CMK (cell line): ENCODE measurements around the gene PRKCA.
"Not testable (repeated sequence)": the region's sequence is repeated elsewhere in the genome, so short reads cannot be mapped to it uniquely, and the experiment has no call there.

Experiments
- DNase-seq: peaks from one replicate; pipeline ENCODE4 v3.0.0-alpha.2; 2010; ENCODE audit warnings: low read depth

Gene PRKCA

DNA sequence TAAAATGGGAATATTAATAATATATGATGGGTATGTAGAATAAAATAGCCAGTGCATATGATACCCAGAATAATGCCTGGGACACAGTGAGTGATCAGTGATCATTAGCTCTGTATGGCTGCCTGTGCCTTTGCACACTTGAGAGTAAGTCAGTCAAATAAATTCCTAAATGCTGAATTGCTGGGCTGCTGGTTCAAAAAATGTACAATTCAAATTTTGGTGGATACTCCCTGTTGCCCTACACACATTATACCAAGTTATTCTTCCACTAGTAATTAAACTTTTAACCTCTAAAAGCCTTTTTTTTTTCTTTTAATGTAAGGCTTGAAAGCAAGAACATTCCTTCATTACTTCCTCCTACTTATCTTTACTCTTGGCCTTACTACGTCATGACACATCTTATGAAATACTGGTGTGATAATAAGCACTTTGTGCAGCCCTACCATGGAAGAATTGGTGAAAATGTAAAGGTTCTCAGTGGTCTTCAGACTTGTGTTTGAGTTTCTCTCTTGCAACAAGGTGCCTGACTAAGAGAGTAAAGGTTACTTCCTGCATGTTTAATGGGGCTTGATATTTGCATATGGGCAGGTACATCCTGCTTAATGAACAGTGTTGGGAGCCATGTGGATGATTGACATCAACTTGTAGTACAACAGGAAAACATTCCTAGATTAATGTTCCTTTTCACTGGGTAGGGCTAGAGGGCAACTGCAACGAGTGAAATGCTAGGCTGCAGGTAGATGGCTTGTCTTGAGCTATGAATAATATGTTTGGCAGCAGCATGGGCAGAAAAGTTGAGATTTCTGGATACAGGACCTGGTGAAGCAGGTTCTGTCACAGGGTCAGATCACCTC is 84.3 kb downstream of the PRKCA start:
- DNase-seq, result no peak

DNA sequence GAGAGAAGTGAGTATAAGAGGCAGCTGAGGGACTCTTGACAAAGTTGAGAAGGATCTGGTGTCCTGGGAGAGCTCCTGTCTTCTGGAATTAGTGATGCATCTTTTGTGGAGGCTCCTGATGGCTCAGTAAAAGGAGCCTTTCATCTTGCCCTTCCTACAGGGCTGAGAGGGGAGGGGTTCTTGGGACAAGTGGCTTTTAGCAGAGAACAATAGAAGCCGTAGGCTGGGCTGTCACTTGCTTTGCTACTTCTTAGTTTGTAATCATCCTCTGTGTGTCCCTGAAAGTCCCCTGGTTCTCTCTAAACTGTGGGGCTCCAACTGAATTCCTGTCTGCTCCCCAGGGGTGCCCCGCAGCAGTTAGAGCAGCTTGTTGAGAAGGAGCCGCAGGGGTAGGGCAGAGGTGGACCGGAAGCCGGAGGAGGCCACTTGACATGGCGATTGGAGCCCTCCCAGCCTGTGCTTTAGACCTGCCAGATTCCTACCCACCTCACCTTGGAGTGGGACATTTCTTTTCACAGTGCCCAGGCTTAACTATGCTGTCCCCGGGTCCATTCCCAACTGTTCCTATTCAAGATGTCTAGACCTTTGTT is 85.1 kb downstream of the PRKCA start:
- DNase-seq, result no peak

DNA sequence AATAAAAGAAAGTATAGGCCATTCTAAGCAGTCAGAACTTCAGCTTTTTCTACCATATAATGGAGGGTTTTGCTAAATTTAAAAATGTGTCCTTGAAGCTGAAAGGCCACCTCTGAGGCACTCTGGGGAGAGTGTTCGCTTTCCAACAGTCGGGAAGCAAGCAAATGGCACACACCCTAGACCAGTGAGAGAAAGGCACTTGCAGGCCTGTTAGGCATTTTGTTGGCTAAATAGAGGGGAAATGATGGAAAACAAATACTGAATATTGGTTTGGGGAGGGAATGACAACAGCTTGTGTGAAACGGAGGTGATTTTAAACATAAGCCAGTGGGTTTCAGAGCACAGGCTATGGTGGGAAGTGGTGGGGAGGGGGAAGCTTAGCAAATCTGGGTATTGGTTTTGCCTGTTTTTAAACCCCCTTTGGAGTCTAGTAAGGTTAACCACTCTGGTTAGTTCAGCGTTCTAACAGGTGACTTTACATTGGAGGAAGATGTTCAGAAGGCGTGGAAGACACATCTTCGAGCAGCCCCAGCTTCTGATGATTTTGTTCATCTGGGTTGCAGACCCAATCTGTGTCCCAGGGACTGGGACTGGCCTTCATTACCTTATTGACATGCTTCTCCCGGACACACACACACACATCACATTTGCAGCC is 90.5 kb downstream of the PRKCA start:
- no peak for DNase-seq

DNA sequence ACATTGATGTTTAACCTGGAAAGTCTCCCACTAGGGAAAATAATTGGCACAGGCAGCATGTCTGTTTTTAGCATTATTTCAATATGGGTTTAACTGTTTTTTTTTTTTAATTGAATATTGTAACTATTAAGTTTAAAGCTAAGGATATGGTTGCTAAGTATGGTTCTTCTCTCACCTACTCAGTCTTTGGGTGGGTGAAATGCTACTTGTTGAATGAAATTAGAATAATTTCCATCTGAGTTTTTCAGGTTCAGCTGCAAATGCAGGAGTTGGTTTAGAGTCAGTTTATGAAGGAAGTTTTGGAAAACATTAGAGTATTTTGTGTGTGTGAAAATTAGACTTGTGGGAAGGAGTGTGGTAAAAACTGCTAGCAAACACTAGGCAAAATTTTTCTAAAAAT is 93.5 kb downstream of the PRKCA start:
- no peak for DNase-seq

DNA sequence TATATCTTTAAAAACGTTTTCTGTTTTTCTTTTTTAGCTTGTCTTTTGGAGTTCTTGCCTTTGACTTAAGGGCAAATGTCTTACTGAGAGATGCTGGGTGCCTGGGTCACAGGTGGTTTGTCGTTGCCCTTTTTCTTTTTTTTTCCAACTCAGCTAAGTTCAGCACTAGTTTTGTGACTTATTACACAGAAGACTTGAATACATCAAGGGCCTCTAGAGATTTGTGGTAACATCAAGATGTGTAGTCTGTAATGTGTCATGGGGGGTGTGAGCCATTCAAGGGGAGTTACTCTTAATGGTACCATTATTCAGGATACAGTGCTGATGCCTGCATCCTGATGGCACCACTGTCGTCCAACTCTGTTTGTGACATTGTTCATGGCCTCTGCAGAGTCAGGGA is 95.1 kb downstream of the PRKCA start:
- DNase-seq, result no peak

DNA sequence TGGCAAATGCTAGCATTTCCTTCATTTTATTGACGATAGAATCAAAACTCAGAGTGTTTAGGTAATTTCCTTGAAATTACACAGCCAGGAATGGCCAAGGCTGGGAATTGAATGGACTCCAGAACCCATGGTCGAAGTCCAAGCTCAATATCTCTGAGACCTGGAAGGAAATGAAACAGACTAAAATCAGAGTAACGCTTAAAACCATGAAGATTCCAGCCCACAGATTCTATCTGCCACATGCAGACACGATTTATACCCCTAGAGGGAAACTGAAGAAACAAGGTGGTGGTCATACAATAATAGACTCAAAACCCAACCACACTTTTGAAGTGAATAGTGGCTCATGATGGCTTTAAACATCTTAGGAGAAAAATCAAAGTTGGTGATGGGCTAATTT is 95.6 kb downstream of the PRKCA start:
- no peak for DNase-seq

DNA sequence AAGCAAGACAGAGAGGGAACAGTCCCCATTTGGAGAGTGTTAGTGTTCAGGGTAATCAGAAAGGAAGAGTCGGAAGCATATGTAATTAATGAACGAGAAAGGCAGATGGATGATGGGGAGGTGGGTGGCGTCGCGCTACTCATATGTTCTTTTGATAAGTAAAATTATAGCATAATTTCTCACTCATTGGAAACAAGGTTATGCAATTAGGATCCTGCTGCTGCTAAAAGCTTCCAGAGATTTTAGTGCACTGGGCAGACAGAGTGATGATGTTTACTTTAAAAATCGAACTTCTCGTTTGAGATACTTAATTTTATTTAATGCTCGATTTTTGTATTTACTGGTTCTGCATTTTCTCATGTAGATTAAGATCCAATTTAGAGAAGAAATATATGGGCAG is 96.2 kb downstream of the PRKCA start:
- DNase-seq, result no peak

DNA sequence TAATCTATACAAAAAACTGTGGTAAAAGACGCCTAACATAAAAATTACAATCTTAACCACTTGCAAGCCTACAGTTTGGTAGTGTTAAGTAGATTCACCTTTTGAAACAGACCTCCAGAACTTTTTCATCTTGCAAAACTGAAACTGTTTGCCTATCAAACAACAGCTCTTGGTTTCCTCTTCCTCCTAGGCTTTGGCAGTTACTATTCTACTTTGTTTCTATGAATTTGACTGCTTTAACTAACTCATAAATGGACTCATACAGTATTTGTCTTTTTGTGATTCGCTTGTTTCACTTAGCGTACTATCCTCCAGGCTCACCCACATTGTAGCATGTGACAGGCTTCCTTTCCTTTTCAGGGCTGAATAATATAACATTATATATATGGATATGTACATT is 97.0 kb downstream of the PRKCA start:
- no peak for DNase-seq

DNA sequence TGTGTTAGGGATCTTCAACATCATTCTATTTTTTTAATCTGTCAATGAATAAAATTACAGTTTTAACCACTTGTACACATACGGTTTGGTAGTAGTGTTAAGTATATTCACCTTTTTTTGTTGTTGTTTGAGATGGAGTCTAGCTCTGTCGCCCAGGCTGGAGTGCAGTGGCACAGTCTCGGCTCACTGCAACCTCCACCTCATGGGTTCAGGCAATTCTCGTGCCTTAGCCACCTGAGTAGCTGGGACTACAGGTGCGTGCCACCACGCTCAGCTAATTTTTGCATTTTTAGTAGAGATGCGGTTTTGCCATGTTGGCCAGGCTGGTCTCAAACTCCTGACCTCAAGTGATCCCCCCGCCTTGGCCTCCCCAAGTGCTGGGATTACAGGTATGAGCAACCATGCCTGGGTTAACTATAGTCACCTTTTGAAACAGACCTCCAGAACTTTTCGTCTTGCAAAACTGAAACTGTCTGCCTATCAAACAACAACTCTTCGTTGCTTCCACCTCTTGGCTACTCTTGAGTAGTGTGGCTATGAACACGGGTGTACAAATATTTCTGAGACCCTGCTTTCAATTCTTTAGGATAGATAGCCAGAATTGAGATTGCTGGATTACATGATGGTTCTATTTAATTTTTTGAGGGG is 97.8 kb downstream of the PRKCA start:
- not testable (repeated sequence) for DNase-seq

DNA sequence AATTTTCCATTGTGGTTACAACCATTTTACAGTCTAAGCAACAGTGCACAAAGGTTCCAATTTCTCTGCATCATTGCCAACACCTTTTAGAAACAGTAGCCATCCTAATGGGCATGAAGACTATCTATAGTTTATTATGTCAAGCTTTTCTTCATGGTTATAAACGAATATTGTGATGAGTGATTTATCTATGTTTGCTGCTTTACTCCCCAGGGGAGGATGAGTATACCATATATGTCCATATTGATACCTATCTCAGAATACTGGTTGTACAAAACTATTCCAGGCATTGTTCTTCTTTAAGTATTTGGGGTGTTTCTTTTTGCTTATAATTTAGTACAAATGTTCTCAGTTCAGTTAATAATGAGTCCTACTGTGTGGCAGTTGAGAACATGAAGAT is 98.3 kb downstream of the PRKCA start:
- no peak for DNase-seq

DNA sequence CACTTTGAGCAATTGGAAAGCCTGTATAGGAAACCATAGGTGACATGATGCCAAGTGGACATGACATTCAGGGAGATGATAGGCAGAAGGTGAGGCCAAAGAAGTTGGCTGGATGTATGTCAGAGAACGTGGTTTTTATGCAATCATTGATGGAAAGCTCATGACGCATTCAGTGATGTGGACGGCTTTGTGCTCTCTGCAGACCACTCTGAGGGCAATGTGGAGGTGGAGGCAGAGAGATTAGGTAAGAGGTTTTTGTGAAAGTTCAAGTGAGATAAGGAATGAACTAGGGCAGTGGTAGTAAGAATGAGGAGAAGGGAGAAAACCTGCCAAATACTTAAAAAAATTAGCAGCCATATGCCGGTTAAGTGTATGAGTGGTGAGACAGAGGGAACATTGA is 99.0 kb downstream of the PRKCA start:
- no peak for DNase-seq

DNA sequence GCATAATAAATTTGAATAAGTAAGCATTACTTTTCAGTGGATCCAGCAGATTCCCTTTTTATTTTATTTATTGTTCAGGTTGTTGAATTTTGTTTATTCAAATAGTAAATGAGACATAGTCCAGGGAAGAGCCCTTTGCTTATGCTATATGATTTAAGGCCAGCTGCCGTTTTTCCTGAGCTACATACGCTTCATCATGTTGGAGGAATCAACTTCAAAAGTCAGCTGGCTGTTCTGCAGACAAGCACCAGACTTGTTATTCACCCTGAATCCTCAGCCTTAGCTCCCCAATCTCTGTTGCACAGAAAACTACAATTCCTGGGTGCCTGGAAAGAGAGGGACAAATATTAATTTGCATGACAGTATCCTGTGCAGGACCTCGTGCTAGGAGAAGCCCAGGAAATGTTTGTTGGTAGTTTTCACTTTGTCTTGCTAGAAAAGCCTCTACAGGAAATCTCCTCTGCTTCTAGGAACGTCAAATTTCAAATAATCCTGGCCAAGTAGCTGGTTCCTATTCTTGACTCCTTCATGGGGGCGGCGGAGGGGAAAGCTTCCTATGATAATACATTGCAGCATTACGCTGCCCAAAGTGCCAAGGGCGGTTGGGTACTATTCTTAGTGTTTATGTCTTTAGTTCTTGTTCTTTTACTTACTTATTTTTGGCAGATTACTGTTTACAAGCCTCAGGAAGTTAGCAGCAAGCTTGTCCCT is 101.6 kb downstream of the PRKCA start:
- DNase-seq, result no peak

DNA sequence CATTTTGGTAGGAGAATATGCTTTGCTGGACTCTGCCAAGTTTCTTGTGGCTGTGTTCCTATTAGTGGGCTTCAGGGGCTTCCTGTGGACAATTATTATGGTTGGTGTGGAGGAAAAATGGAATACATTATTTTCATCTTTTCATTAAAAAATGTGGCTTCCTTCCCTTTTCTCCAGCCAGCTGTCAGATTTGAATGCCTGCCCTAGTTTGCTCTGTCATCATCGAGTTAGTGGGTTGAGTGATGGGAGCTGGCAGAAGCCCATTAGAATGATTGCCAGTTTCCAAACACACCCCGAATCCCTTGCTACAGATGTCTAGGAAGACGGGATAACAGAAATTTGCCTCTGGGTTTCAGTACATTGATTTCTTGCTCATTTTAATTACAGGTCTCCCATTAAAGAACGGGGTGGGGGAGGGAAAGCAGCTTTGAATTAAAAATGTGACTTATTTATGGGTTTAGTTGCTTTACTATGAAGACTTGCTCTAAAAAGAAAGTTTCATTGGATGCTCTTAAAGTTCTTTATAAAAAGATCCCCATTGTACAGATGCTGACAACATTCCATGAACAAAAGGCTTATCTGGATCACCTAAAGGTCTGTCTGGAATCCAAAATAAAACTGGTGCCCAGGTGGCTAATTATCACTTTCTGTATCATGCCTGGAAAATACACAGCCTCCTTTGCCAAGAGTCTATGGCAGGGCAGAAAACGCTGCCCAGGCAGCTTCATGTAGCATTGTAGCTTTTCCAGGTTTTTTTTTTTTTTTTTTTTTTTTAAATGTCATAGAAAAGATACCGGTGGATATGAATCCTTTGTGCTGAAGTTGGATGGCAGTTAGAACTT is 103.6 kb downstream of the PRKCA start:
- no peak for DNase-seq

DNA sequence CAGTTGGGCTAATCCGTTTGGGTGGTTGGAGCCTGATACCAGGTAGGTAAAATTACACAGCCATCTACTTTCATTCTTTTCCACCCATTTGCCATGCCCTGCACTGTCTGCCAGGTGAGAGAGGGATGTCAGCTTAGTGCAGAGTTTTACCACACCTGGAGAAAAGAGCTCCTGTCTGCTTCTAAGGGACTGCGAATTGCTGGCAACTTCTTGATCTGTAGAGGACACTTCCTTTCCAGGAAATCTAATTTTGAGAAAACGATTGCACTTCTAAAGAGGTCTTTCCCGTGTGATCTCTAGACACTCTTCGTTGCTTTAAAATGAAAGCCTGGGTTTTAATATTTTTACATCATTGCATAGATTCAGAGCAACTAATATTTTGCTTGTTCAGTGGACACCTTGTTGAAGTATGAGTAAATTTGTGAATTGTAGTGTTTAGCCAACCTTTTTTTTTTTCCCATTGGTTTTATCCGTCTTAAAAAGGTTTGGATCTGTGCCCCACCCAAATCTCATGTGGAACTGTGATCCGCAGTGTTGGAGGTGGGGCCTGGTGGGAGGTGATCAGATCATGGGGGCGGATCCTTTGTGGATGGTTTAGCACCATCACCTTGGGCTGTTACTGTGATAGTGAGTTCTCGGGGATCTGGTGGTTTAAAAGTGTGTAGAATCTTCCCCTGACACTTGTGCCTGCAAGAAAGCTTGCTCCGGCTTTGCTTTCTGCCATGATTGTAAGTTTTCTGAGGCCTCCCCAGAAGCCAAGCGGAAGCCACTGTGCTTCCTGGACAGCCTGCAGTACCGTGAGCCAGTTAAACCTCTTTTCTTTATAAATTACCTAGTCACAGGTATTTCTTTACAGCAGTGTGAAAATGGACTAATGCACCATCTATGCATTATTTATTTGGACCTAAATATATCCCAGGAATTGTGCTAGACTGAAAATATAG is 104.6 kb downstream of the PRKCA start:
- no peak for DNase-seq

DNA sequence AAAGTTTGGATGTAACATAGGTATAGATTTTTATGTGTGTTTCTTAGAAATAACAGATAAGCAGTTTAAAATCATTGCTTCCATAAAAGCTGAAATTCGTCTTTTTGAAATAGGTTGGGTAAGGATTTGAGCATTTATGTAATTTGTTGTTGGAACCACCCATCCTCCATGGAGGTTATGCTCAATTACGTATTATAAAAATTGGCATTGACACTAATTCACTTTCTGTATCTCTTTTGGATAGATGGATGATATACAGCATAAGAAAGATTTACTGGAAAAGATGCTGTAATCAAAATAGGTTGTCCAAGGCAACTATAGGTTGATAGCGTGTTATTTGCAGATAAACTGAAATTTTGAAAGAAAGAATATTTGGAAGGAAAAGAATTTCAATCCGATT is 105.5 kb downstream of the PRKCA start:
- DNase-seq, result no peak

DNA sequence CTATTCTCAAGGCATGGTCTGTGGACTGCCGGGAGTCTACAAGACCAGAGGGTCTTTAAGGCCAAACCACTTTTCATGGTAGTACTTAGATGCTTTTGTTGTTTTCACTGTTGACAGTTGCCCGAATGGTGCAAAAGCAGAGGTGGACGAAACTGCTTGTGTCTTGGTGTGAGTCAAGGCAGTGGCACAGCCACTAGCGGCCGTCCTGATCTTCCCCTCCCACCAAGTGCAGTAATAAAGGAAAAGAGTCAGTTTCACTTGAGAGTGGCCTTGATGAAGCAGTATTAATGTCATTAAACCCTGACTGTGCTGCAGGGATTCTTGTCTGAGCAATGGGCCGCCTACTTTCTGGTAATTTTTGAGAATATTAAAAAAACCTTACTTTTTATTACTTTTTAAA is 109.1 kb downstream of the PRKCA start:
- no peak for DNase-seq

DNA sequence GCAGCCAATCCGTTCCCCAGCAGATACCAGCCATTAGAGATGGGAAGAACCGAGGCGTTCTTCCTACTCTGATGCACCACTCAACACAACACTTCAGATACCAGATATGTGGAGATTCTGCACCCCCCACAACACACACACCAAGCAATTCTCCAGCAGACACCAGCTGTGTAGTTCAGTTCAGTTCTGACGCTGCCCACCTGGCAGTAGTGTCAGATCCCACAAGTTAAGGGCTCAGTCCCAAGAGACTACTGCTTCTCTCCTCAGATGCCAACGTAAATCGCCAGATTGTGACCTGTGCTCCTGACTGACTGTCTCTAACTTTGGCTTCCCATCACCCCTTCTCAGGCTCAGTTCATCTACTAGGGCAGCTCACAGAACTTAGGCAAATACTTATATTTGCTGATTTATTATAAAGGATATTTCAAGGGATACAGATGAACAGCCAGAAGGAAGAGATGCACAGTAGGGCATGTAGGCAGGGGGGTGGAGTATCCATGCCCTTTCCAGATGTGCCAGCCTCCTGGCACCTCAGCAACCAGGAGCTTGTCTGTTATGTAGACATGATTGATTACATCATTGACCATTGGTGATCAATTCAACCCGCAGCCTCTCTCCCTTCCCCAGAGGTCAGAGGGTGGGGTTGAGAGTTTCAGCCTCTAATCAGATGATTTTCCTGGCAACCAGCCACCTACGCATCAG is 110.6 kb downstream of the PRKCA start:
- DNase-seq, result no peak

DNA sequence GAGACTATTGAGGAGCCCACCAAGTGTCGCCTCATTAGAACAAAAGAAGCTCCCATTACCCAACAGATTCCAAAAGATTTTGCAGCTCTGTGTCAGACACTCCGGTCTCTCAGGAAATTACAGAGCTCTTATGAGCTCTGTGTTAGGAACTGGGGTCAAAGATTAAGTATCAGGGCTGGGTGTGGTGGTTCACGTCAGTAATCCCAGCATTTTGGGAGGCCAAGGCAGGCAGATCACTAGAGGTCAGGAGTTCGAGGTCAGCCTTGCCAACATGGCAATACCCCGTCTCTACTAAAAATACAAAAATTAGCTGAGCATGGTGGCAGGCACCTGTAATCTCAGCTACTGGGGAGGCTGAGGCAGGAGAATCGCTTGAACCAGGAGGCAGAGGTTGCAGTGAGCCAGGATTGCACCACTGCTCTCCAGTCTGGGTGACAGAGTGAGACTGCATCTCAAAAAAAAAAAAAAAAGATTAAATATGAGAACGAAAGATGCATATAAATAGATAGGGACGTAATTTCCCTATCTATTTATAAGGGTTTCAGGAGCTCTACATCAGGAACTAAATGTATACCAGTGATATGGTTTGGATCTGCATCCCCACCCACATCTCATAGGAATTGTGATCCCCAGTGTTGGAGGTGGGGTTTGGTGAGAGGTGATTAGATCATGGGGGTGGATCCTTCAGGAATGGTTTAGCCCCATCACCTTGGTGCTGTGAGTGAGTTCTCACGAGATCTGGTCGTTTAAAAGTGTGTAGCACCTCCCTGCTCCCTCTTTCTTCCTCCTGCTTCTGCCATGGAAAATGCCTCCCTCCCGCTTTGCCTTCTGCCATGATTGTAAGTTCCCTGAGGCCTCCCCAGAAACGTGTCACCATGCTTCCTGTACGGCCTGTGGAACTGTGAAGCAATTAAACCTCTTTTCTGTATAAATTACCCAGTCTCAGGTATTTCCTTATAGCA is 111.4 kb downstream of the PRKCA start:
- DNase-seq, result no peak
